IMR-90 (cell line): ENCODE data around the gene PRUNE2. TPM values are rescaled to one million over a fixed set of nuclear protein-coding genes. Genes with fewer than 3 reads are reported as not detected.

Experiments used
- ATAC-seq: fragments of 200-7000 bp; cut with Tn5 transposase; 2 replicates; pipeline ENCODE4 v1.9.1; 2020; ENCODE audit warnings: low read depth, mild to moderate bottlenecking, moderate library complexity
- BruUV-seq: library from RNA; stranded (reverse); fragments of 400-500 nt; replicated peaks from 2 replicates; lab custom pipeline; 2021; lab: Mats Ljungman, UMichigan
- CTCF ChIA-PET: fragments of 300-600 bp; formaldehyde crosslinking; extraction: SDS; loops from one replicate; lab custom pipeline; 2021; ENCODE audit warnings: antibody characterized with exemption; lab: Yijun Ruan, JAX
- POLR2A ChIA-PET: fragments of 300-600 bp; sonication (Branson Sonifier 250); formaldehyde crosslinking; loops from one replicate; lab custom pipeline; 2022; ENCODE audit warnings: antibody characterized with exemption; ENCODE audit not compliant: unreplicated experiment; lab: Charles Lee
- DNase-seq: peaks from one replicate; pipeline ENCODE4 v3.0.0; 2013
- H2AFZ ChIP-seq: replicated peaks from 2 replicates; pipeline ENCODE3; 2013; ENCODE audit warnings: low read length, mild to moderate bottlenecking; ENCODE audit not compliant: poor library complexity
- H2AK5ac ChIP-seq: 2 replicates; pipeline ENCODE4 v1.6.1; 2013; ENCODE audit warnings: low read depth, low read length, inconsistent platforms
- H2AK9ac ChIP-seq: replicated peaks from 2 replicates; pipeline ENCODE3; 2013; ENCODE audit warnings: mild to moderate bottlenecking, low read depth, low read length, moderate library complexity; ENCODE audit not compliant: poor library complexity
- H2BK120ac ChIP-seq: 2 replicates; pipeline ENCODE4 v1.6.1; 2013; ENCODE audit warnings: low read depth, low read length, inconsistent platforms
- H2BK15ac ChIP-seq: 3 replicates; pipeline ENCODE4 v1.6.1; 2013; ENCODE audit warnings: low read depth, low read length, inconsistent platforms
- H2BK20ac ChIP-seq: 2 replicates; pipeline ENCODE4 v1.6.1; 2013; ENCODE audit warnings: low read depth, mild to moderate bottlenecking, inconsistent platforms, low read length, moderate library complexity
- H2BK5ac ChIP-seq: 2 replicates; pipeline ENCODE4 v1.6.1; 2013; ENCODE audit warnings: mild to moderate bottlenecking, low read depth, low read length, inconsistent platforms; ENCODE audit not compliant: poor library complexity, severe bottlenecking
- H3K14ac ChIP-seq: replicated peaks from 2 replicates; pipeline ENCODE4 v1.6.1; 2013; ENCODE audit warnings: low read depth, low read length, inconsistent platforms
- H3K18ac ChIP-seq: 2 replicates; pipeline ENCODE4 v1.6.1; 2013; ENCODE audit warnings: low read depth, low read length, control low read depth
- H3K23ac ChIP-seq: 2 replicates; pipeline ENCODE4 v1.6.1; 2013; ENCODE audit warnings: low read depth, low read length, inconsistent platforms
- H3K27ac ChIP-seq: 2 replicates; pipeline ENCODE4 v1.5.1; 2013; ENCODE audit warnings: mild to moderate bottlenecking, control low read depth, low read length; ENCODE audit not compliant: insufficient read depth
- H3K27me3 ChIP-seq: 2 replicates; pipeline ENCODE4 v1.6.1; 2013; ENCODE audit warnings: low read length; ENCODE audit not compliant: control insufficient read depth, insufficient read depth
- H3K36me3 ChIP-seq: 2 replicates; pipeline ENCODE4 v1.6.1; 2013; ENCODE audit warnings: low read length, mixed read lengths; ENCODE audit not compliant: control insufficient read depth, insufficient read depth
- H3K4ac ChIP-seq: 2 replicates; pipeline ENCODE4 v1.6.1; 2013; ENCODE audit warnings: low read depth, low read length, inconsistent platforms
- H3K4me1 ChIP-seq: 2 replicates; pipeline ENCODE4 v1.6.1; 2013; ENCODE audit warnings: low read length, mixed read lengths; ENCODE audit not compliant: control insufficient read depth, insufficient read depth
- H3K4me2 ChIP-seq: 2 replicates; pipeline ENCODE4 v1.6.1; 2013; ENCODE audit warnings: low read depth, mild to moderate bottlenecking, control low read depth, low read length, moderate library complexity
- H3K4me3 ChIP-seq: 2 replicates; pipeline ENCODE4 v1.5.1; 2013; ENCODE audit warnings: low read depth, mild to moderate bottlenecking, control low read depth, low read length, moderate library complexity; ENCODE audit not compliant: insufficient read depth
- H3K56ac ChIP-seq: 2 replicates; pipeline ENCODE4 v1.6.1; 2013; ENCODE audit warnings: low read length, inconsistent platforms; ENCODE audit not compliant: insufficient read depth; ENCODE audit errors: extremely low read depth
- H3K79me1 ChIP-seq, 2 experiments: 2 replicates each; pipeline ENCODE4 v1.6.1; 2013; ENCODE audit warnings: low read length in 2 of 2, inconsistent platforms in 1 of 2, low read depth in 1 of 2
- H3K9ac ChIP-seq: 2 replicates; pipeline ENCODE4 v1.6.1; 2013; ENCODE audit warnings: low read depth, low read length, control low read depth
- H3K9me1 ChIP-seq: 2 replicates; pipeline ENCODE4 v1.6.1; 2013; ENCODE audit warnings: low read length, inconsistent platforms; ENCODE audit not compliant: insufficient read depth
- H3K9me3 ChIP-seq: 2 replicates; pipeline ENCODE4 v1.6.1; 2013; ENCODE audit warnings: low read length; ENCODE audit not compliant: control insufficient read depth, insufficient read depth
- H4K20me1 ChIP-seq: 2 replicates; pipeline ENCODE4 v1.6.1; 2013; ENCODE audit warnings: low read length, inconsistent platforms; ENCODE audit not compliant: insufficient read depth
- H4K5ac ChIP-seq: 2 replicates; pipeline ENCODE4 v1.6.1; 2013; ENCODE audit warnings: mild to moderate bottlenecking, low read depth, low read length, control low read depth
- H4K8ac ChIP-seq, 2 experiments: 2 replicates each; pipeline ENCODE4 v1.6.1; 2013; ENCODE audit warnings: low read depth in 2 of 2, low read length in 2 of 2, control low read depth in 1 of 2, inconsistent platforms in 1 of 2
- H4K91ac ChIP-seq: 2 replicates; pipeline ENCODE4 v1.6.1; 2013; ENCODE audit warnings: low read depth, low read length, inconsistent platforms; ENCODE audit not compliant: insufficient read depth
- BHLHE40 ChIP-seq: fragments of 150-350 bp; IDR thresholded peaks from 2 replicates; pipeline ENCODE4 v1.6.1; 2016; ENCODE audit warnings: mild to moderate bottlenecking, low read depth, low read length
- CEBPB ChIP-seq: IDR thresholded peaks from 2 replicates; pipeline ENCODE4 v1.6.1; 2012; ENCODE audit warnings: low read depth, low read length, improper control_type of control experiment
- CHD1 ChIP-seq: IDR thresholded peaks from 2 replicates; pipeline ENCODE4 v1.6.1; 2012; ENCODE audit warnings: low read depth, low read length, improper control_type of control experiment
- FOS ChIP-seq: fragments of 150-350 bp; IDR thresholded peaks from 2 replicates; pipeline ENCODE4 v1.6.1; 2016; ENCODE audit warnings: low read depth, low read length
- MAFK ChIP-seq: IDR thresholded peaks from 2 replicates; pipeline ENCODE4 v1.6.1; 2012; ENCODE audit warnings: low read depth, low read length, improper control_type of control experiment
- MAZ ChIP-seq: IDR thresholded peaks from 2 replicates; pipeline ENCODE4 v1.6.1; 2012; ENCODE audit warnings: low read depth, mild to moderate bottlenecking, low read length, improper control_type of control experiment, moderate library complexity, borderline replicate concordance
- MXI1 ChIP-seq: IDR thresholded peaks from 2 replicates; pipeline ENCODE4 v1.6.1; 2012; ENCODE audit warnings: low read depth, mild to moderate bottlenecking, low read length, moderate library complexity, borderline replicate concordance
- NFE2L2 ChIP-seq: fragments of 150-350 bp; IDR thresholded peaks from 2 replicates; pipeline ENCODE4 v1.6.1; 2016; ENCODE audit warnings: low read depth, mild to moderate bottlenecking, low read length
- POLR2A ChIP-seq: IDR thresholded peaks from 2 replicates; pipeline ENCODE4 v1.6.1; 2012; ENCODE audit warnings: mild to moderate bottlenecking, low read depth, low read length
- RAD21 ChIP-seq: IDR thresholded peaks from 2 replicates; pipeline ENCODE4 v1.6.1; 2012; ENCODE audit warnings: low read length, improper control_type of control experiment
- RCOR1 ChIP-seq: IDR thresholded peaks from 2 replicates; pipeline ENCODE4 v1.6.1; 2012; ENCODE audit warnings: mild to moderate bottlenecking, low read length, improper control_type of control experiment; ENCODE audit not compliant: insufficient replicate concordance
- WGBS, 2 experiments: methylation state at CpG; one replicate each; pipeline versions ENCODE4 v1.1.5 to v1.1.7; 2013; ENCODE audit warnings: missing lambda C conversion rate in 2 of 2; ENCODE audit not compliant: insufficient read length in 1 of 2; ENCODE audit errors: extremely low coverage in 2 of 2; 5-methylcytosine and 5-hydroxymethylcytosine counted together
- dilution Hi-C: fragments of 300-500 bp; cut with HindIII; formaldehyde crosslinking; loops from one replicate; pipeline ENCODE4 v1.14.3; 2018; ENCODE audit warnings: low sequenced_read_pairs; ENCODE audit not compliant: unreplicated experiment
- in situ Hi-C: fragments of 300-500 bp; cut with MboI; formaldehyde crosslinking; loops from 3 replicates; pipeline ENCODE4 v1.14.3; 2019; ENCODE audit warnings: low sequenced_read_pairs, inconsistent platforms, mixed read lengths
- intact Hi-C: fragments of 100-400 bp; cut with micrococcal nuclease; formaldehyde crosslinking; loops from 2 replicates; pipeline ENCODE4 v1.10.0; 2022
- polyA plus RNA-seq, 3 experiments: library from polyadenylated mRNA; depleted of rRNA; stranded (reverse); fragments of >200 nt; gene quantifications; 2 replicates each; pipeline ENCODE4 v1.2.3, GENCODE V29; 2012; ENCODE audit warnings: low replicate concordance in 1 of 3
- total RNA-seq: library from RNA; depleted of rRNA; stranded (reverse); fragments of >200 nt; gene quantifications from 2 replicates; pipeline ENCODE4 v1.2.3, GENCODE V29; 2012
- TF ChIP-seq, protein P1 (sequence below): fragments of 150-350 bp; IDR thresholded peaks from 2 replicates; pipeline ENCODE4 v1.6.1; 2016; ENCODE audit warnings: low read depth, mild to moderate bottlenecking, low read length, moderate library complexity, borderline replicate concordance
- TF ChIP-seq, protein P2 (sequence below): fragments of 150-350 bp; IDR thresholded peaks from 2 replicates; pipeline ENCODE4 v1.6.1; 2017; ENCODE audit warnings: mild to moderate bottlenecking, antibody characterized with exemption, low read length, low read depth
- TF ChIP-seq, protein P3 (sequence below): conservative IDR thresholded peaks from 2 replicates; pipeline ENCODE4 v1.5.1; 2012; ENCODE audit warnings: mild to moderate bottlenecking, low read depth, low read length, improper control_type of control experiment

PRUNE2 gene
- total and polyA plus RNA-seq, 2 of the 4 experiments (the other 2 are of a cell fraction) = 0.70 to 1.6 TPM

DNA sequence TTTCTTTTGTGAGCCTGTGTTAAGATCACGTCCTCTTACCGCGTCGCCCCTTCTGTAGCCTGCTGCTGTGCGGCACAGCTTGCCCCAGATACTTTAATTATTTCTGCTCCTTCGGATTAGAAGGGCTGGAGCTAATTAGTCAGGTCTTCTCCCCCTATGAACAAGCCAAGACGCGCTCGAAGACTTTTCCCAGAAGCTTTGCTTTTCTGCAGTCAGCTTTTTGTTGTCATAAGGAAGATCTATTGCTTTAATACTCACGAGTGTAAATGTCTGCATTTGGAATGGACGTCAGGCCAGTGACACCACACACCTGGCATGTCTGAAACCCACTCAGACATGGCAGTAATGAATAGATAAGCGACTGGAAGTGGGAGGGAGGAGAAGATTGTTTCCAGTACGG, 37.0 kb downstream of the PRUNE2 start:
- TF ChIP-seq BHLHE40 (no peak), NFE2L2 (no peak), POLR2A (no peak), MXI1 (no peak), CEBPB (no peak), CHD1 (no peak), RAD21 (no peak), MAFK (no peak), RCOR1 (no peak), FOS (no peak), MAZ (no peak)
- TF ChIP-seq, protein P1, sequence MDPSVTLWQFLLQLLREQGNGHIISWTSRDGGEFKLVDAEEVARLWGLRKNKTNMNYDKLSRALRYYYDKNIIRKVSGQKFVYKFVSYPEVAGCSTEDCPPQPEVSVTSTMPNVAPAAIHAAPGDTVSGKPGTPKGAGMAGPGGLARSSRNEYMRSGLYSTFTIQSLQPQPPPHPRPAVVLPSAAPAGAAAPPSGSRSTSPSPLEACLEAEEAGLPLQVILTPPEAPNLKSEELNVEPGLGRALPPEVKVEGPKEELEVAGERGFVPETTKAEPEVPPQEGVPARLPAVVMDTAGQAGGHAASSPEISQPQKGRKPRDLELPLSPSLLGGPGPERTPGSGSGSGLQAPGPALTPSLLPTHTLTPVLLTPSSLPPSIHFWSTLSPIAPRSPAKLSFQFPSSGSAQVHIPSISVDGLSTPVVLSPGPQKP = no peak
- TF ChIP-seq, protein P2, sequence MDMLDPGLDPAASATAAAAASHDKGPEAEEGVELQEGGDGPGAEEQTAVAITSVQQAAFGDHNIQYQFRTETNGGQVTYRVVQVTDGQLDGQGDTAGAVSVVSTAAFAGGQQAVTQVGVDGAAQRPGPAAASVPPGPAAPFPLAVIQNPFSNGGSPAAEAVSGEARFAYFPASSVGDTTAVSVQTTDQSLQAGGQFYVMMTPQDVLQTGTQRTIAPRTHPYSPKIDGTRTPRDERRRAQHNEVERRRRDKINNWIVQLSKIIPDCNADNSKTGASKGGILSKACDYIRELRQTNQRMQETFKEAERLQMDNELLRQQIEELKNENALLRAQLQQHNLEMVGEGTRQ = no peak
- TF ChIP-seq, protein P3, sequence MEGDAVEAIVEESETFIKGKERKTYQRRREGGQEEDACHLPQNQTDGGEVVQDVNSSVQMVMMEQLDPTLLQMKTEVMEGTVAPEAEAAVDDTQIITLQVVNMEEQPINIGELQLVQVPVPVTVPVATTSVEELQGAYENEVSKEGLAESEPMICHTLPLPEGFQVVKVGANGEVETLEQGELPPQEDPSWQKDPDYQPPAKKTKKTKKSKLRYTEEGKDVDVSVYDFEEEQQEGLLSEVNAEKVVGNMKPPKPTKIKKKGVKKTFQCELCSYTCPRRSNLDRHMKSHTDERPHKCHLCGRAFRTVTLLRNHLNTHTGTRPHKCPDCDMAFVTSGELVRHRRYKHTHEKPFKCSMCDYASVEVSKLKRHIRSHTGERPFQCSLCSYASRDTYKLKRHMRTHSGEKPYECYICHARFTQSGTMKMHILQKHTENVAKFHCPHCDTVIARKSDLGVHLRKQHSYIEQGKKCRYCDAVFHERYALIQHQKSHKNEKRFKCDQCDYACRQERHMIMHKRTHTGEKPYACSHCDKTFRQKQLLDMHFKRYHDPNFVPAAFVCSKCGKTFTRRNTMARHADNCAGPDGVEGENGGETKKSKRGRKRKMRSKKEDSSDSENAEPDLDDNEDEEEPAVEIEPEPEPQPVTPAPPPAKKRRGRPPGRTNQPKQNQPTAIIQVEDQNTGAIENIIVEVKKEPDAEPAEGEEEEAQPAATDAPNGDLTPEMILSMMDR = no peak
- H3K9me1 ChIP-seq = 0 out of 2 replicates have a peak, but pooled peaks cover 2% of the 10 kb centered on the region
- H2AFZ ChIP-seq = no peak overlapping the region
- no TSS peak for BruUV-seq
- no peak overlapping the region for H2BK15ac ChIP-seq
- H3K79me1 ChIP-seq = no peaks in the 10 kb centered on the region
- H3K9ac ChIP-seq = no peak overlapping the region
- H4K91ac ChIP-seq = peak overlapping the region; percentile 3; the same call in 1 of the 2 replicates
- no peak overlapping the region; the same call in 1 of the 2 replicates for H3K4me2 ChIP-seq
- no peaks in the 10 kb centered on the region for H4K20me1 ChIP-seq
- H4K5ac ChIP-seq = 0 out of 2 replicates have a peak overlapping the region, but pooled peaks have one; percentile 33
- in situ Hi-C loops = no loop called here
- WGBS, 2 experiments = 80% methylated on average over 1 of the region's 13 CpGs; no CpG with 5 or more reads in 1 of the 2 experiments
- H3K9me3 ChIP-seq = no peaks in the 10 kb centered on the region
- no peak overlapping the region for H2AK5ac ChIP-seq
- H3K36me3 ChIP-seq = no peaks in the 10 kb centered on the region
- no peak for ATAC-seq
- no peak overlapping the region for H3K23ac ChIP-seq
- no peak overlapping the region for H3K14ac ChIP-seq
- no peak overlapping the region for H3K4me3 ChIP-seq
- ChIA-PET CTCF (interaction anchor here (0.9 to 1.0 kb wide), 2 partner anchors 10 to 39 kb away, joined by 3 read pairs; no protein-coding TSS in a partner anchor), POLR2A (no interaction called here)
- H2BK5ac ChIP-seq = no peak overlapping the region
- intact Hi-C loops = no loop called here
- no peak overlapping the region; the same call in 1 of the 2 replicates for H3K4ac ChIP-seq
- H3K4me1 ChIP-seq = peaks cover 12% of the 10 kb centered on the region
- no peak overlapping the region for H3K27ac ChIP-seq
- peak overlapping the region; percentile 18; the same call in 1 of the 2 replicates for H2BK20ac ChIP-seq
- no peak overlapping the region; the same call in 1 of the 2 replicates for H3K18ac ChIP-seq
- no peak for DNase-seq
- H2BK120ac ChIP-seq = 0 out of 2 replicates have a peak overlapping the region, but pooled peaks have one; percentile 10
- H3K56ac ChIP-seq = no peak overlapping the region
- H2AK9ac ChIP-seq = no peak overlapping the region
- H3K27me3 ChIP-seq = no peaks in the 10 kb centered on the region
- H4K8ac ChIP-seq = no peak overlapping the region
- dilution Hi-C loops = no loop called here
